Prostate gland (tissue), 2 donors: ENCODE results near the gene TDRD5.

Source experiments
- CTCF ChIP-seq, 4 experiments: fragments of 200-600 bp in 2 of 4; fragments of 450-650 bp in 2 of 4; sonication (generic) in 2 of 4; IDR thresholded peaks; 1 replicate in 3 of 4; 2 replicates in 1 of 4; pipeline ENCODE4 v1.5.1; 2016 to 2019; ENCODE audit warnings: antibody characterized with exemption in 4 of 4, mild to moderate bottlenecking in 2 of 4, moderate library complexity in 2 of 4
- POLR2A ChIP-seq: fragments of 450-650 bp; IDR thresholded peaks from one replicate; pipeline ENCODE4 v1.6.1; 2016; ENCODE audit warnings: antibody characterized with exemption, mild to moderate bottlenecking
- POLR2AphosphoS5 ChIP-seq: sonication (generic); formaldehyde crosslinking; IDR thresholded peaks from one replicate; pipeline ENCODE4 v1.6.1; 2017; ENCODE audit warnings: antibody characterized with exemption

GRCh38 chr1:179677882-179678281, 86.2 kb downstream of the TDRD5 start:
- no peak for TF ChIP-seq CTCF (IDR thresholded peaks at IDR 0.05)
- TF ChIP-seq POLR2A, result no peak
- TF ChIP-seq POLR2AphosphoS5, result no peak
